HCT116 (cell line): ENCODE data around the gene SRCAP.

Experiments used
- EZH2 ChIP-seq: fragments of 200-600 bp; sonication (generic); IDR thresholded peaks from 2 replicates; pipeline ENCODE4 v1.6.1; 2017; ENCODE audit warnings: antibody characterized with exemption, mixed run types
- JUND ChIP-seq: IDR thresholded peaks from 2 replicates; pipeline ENCODE4 v1.6.1; 2012
- TF ChIP-seq, protein P1 (sequence below), 3 experiments: fragments of 200-600 bp in 1 of 3; sonication (generic) in 1 of 3; IDR thresholded peaks in 2 of 3; conservative IDR thresholded peaks in 1 of 3; 2 replicates each; pipeline ENCODE4 v1.5.1; 2012 to 2017; ENCODE audit warnings: low read depth in 2 of 3, low read length in 2 of 3, antibody characterized with exemption in 1 of 3, borderline replicate concordance in 1 of 3, control low read depth in 1 of 3, mild to moderate bottlenecking in 1 of 3, mixed read lengths in 1 of 3, mixed run types in 1 of 3, moderate library complexity in 1 of 3; ENCODE audit not compliant: insufficient read depth in 1 of 3
- TF ChIP-seq, protein P2 (sequence below): IDR thresholded peaks from 2 replicates; pipeline ENCODE4 v1.6.1; 2012

- TF ChIP-seq, protein P1, sequence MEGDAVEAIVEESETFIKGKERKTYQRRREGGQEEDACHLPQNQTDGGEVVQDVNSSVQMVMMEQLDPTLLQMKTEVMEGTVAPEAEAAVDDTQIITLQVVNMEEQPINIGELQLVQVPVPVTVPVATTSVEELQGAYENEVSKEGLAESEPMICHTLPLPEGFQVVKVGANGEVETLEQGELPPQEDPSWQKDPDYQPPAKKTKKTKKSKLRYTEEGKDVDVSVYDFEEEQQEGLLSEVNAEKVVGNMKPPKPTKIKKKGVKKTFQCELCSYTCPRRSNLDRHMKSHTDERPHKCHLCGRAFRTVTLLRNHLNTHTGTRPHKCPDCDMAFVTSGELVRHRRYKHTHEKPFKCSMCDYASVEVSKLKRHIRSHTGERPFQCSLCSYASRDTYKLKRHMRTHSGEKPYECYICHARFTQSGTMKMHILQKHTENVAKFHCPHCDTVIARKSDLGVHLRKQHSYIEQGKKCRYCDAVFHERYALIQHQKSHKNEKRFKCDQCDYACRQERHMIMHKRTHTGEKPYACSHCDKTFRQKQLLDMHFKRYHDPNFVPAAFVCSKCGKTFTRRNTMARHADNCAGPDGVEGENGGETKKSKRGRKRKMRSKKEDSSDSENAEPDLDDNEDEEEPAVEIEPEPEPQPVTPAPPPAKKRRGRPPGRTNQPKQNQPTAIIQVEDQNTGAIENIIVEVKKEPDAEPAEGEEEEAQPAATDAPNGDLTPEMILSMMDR (IDR thresholded peaks at IDR 0.05 in 2 of 3, conservative IDR thresholded peaks at IDR 0.05 in 1 of 3; ENCODE audit: borderline replicate concordance in 1 of 3, insufficient read depth in 1 of 3, low read depth in 2 of 3, low read length in 2 of 3): no peak
- no peak for TF ChIP-seq JUND
- TF ChIP-seq, protein P2, sequence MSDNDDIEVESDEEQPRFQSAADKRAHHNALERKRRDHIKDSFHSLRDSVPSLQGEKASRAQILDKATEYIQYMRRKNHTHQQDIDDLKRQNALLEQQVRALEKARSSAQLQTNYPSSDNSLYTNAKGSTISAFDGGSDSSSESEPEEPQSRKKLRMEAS: no peak
- TF ChIP-seq EZH2: no peak
Measured at GRCh38 chr16:30769379-30770089, 70.6 kb downstream of the SRCAP start.
